ENCODE measurements around the gene SKOR1. TPM values are rescaled to one million over a fixed set of nuclear protein-coding genes. Genes with fewer than 3 reads are reported as not detected.

Gene SKOR1
- polyA plus RNA-seq, 1 of the 3 experiments (the other 2 are of a cell fraction) = 0.26 TPM

- POLR2A ChIA-PET = no interaction called here
- Histone ChIP-seq H3K9me2 (no peaks in the 10 kb centered on the region), H3K36me3 (replicated peaks in 1 of 2; ENCODE audit: control insufficient read depth in 1 of 2, insufficient read depth in 2 of 2, low read length in 1 of 2) (no peaks in the 10 kb centered on the region), H3K4me2 (no peak overlapping the region), H3K27me3 (ENCODE audit: insufficient read depth) (peaks cover 36% of the 10 kb centered on the region), H3K4me3 (ENCODE audit: low read depth in 2 of 2, low read length in 1 of 2) (no peak overlapping the region), H4K20me1 (ENCODE audit: insufficient read depth) (no peaks in the 10 kb centered on the region), H2AFZ (ENCODE audit: low read depth) (no peak overlapping the region), H3K4me1 (ENCODE audit: control insufficient read depth in 1 of 2, insufficient read depth in 2 of 2, low read depth in 1 of 2, low read length in 1 of 2) (peaks cover 0 to 22% of the 10 kb centered on the region in 2 experiments; a peak in 2 of 4 replicates), H3K9ac (no peak overlapping the region), H3K9me3 (no peaks in the 10 kb centered on the region), H3K79me2 (ENCODE audit: insufficient read depth) (no peaks in the 10 kb centered on the region), H3K27ac (ENCODE audit: low read depth in 2 of 2, low read length in 1 of 2) (no peak overlapping the region), H3F3A (replicated peaks; ENCODE audit: insufficient read depth) (no peaks in the 10 kb centered on the region)
- CTCF ChIA-PET = interaction anchor here (0.7 to 2.2 kb wide), 4 partner anchors 12 to 364 kb away, joined by 3 to 4 read pairs (median 4); no protein-coding TSS in a partner anchor
- no peak for DNase-seq
- WGBS (ENCODE audit: low lambda C conversion rate) = 83% methylated on average over 38 of the region's 39 CpGs
- TF ChIP-seq REST (IDR thresholded peaks at IDR 0.05; ENCODE audit: low read depth, low read length) (peak; percentile 94), TEAD4 (IDR thresholded peaks at IDR 0.05; ENCODE audit: borderline replicate concordance, insufficient read depth) (no peak)
These were observed 4.1 kb upstream of the SKOR1 start for GRCh38 chr15:67820992-67821783.

DNA sequence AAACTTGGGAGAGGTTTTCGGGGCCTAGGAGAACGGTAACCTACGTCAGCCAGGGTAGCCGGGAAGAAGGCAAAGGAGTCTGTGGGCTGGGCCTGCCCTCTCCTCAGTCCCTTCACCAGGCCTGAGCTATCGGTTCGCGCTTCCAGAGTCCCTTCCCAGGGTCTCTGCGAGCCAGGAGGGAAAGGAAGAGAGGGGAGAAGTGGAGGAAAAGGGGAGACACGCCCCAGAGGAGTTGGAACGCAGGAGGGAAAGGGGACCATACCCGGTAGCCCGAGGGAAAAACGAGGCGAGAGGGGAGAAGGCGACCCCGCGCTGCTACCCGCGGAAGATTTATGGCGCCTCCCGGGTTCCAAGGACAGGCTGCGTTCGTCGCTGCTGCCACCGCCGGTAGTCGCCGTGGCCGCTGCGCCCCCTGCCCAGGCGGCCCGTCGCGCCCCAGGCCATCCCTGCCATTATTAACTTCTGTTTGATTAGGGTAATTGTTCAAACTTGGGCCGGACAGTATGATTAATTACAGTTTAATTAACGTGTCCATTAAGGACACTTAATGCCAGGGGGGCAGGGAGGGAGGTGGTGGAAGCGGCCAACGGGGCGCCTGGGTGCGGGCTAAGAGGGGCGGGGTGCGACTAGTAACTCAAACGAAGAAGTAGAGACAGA, 3.4 kb upstream of the SKOR1 start:
- Histone ChIP-seq H3K4me1 (ENCODE audit: control insufficient read depth in 1 of 2, insufficient read depth in 2 of 2, low read depth in 1 of 2, low read length in 1 of 2) (peaks cover 0 to 22% of the 10 kb centered on the region in 2 experiments; a peak in 2 of 4 replicates), H3K4me3 (ENCODE audit: low read depth in 2 of 2, low read length in 1 of 2) (no peak overlapping the region), H3K9me3 (no peaks in the 10 kb centered on the region), H3F3A (replicated peaks; ENCODE audit: insufficient read depth) (no peaks in the 10 kb centered on the region), H2AFZ (ENCODE audit: low read depth) (no peak overlapping the region), H3K9ac (no peak overlapping the region), H4K20me1 (ENCODE audit: insufficient read depth) (no peaks in the 10 kb centered on the region), H3K79me2 (ENCODE audit: insufficient read depth) (no peaks in the 10 kb centered on the region), H3K36me3 (replicated peaks in 1 of 2; ENCODE audit: control insufficient read depth in 1 of 2, insufficient read depth in 2 of 2, low read length in 1 of 2) (no peaks in the 10 kb centered on the region), H3K27ac (ENCODE audit: low read depth in 2 of 2, low read length in 1 of 2) (no peak overlapping the region), H3K9me2 (no peaks in the 10 kb centered on the region), H3K4me2 (no peak overlapping the region), H3K27me3 (ENCODE audit: insufficient read depth) (peaks cover 36% of the 10 kb centered on the region)
- TF ChIP-seq USF1 (IDR thresholded peaks at IDR 0.05; ENCODE audit: borderline replicate concordance, low read depth) (no peak), YY1 (IDR thresholded peaks at IDR 0.05; ENCODE audit: low read depth) (no peak), POLR2AphosphoS5 (IDR thresholded peaks at IDR 0.05; ENCODE audit: low read depth, low read length) (no peak)
- ChIA-PET POLR2A (no interaction called here), CTCF (interaction anchor here (0.7 to 4.6 kb wide), 3 partner anchors 11 to 365 kb away, joined by 3 to 23 read pairs (median 10); no protein-coding TSS in a partner anchor)
- peak; percentile 74 for DNase-seq
- WGBS (ENCODE audit: low lambda C conversion rate) = 35% methylated on average over 31 of the region's 43 CpGs
